GM12865 (cell line): ENCODE measurements around the gene COX6A2.

Experiments used
- DNase-seq: peaks from one replicate; pipeline ENCODE4 v3.0.0; 2010; ENCODE audit warnings: low read depth
- H3K4me3 ChIP-seq: 2 replicates; pipeline ENCODE4 v1.5.1; 2011; ENCODE audit warnings: mild to moderate bottlenecking, low read depth, low read length, control low read depth
- CTCF ChIP-seq: IDR thresholded peaks from 2 replicates; pipeline ENCODE4 v1.5.1; 2011; ENCODE audit warnings: low read length, control low read depth, low read depth, inconsistent platforms; ENCODE audit not compliant: insufficient read depth; ENCODE audit errors: missing control alignments

The COX6A2 gene

GRCh38 chr16:31428279-31428597, at the start of gene COX6A2:
TSS of gene COX6A2 (minus strand) at chr16:31428360. CDS start at chr16:31428325, 35 bp downstream.
- no peak within 1 kb of the TSS for H3K4me3 ChIP-seq
- DNase-seq, result no peak
- TF ChIP-seq CTCF, result no peak

GRCh38 chr16:31477220-31478216, 49.4 kb upstream of the COX6A2 start:
- no peak for TF ChIP-seq CTCF
- DNase-seq, result no peak
- H3K4me3 ChIP-seq, result peak overlapping the region; percentile 44

- DNase-seq, result peak; percentile 75
- H3K4me3 ChIP-seq, result peak overlapping the region; percentile 44
- no peak for TF ChIP-seq CTCF
Measured at GRCh38 chr16:31476303-31477219, 48.4 kb upstream of the COX6A2 start.

GRCh38 chr16:31475946-31476302, 47.8 kb upstream of the COX6A2 start:
- no peak for DNase-seq
- H3K4me3 ChIP-seq, result no peak overlapping the region
- TF ChIP-seq CTCF, result no peak

GRCh38 chr16:31474773-31475738, 46.9 kb upstream of the COX6A2 start:
- H3K4me3 ChIP-seq, result no peak overlapping the region
- no peak for DNase-seq
- no peak for TF ChIP-seq CTCF

GRCh38 chr16:31474173-31474714, 46.1 kb upstream of the COX6A2 start:
- no peak overlapping the region for H3K4me3 ChIP-seq
- DNase-seq, result no peak
- TF ChIP-seq CTCF, result no peak
